Nephron (organoid): Measurements from ENCODE around the gene AFF1.

Experiments
- H3K27ac Mint-ChIP-seq, 3 experiments: 2 replicates each; pipeline ENCODE4 v1.8.0; 2020; ENCODE audit warnings: mixed read lengths in 3 of 3, mild to moderate bottlenecking in 2 of 3, moderate library complexity in 1 of 3
- H3K27me3 Mint-ChIP-seq: 2 replicates; pipeline ENCODE4 v1.8.0; 2021; ENCODE audit warnings: low read depth, mild to moderate bottlenecking, moderate library complexity, mixed read lengths
- H3K36me3 Mint-ChIP-seq: 2 replicates; pipeline ENCODE4 v1.8.0; 2020; ENCODE audit warnings: low read depth, mixed read lengths
- H3K4me1 Mint-ChIP-seq: 2 replicates; pipeline ENCODE4 v1.8.0; 2020; ENCODE audit warnings: mixed read lengths
- H3K4me3 Mint-ChIP-seq, 3 experiments: 2 replicates each; pipeline ENCODE4 v1.8.0; 2020; ENCODE audit warnings: mild to moderate bottlenecking in 3 of 3, mixed read lengths in 3 of 3, moderate library complexity in 2 of 3
- H3K9me3 Mint-ChIP-seq: 2 replicates; pipeline ENCODE4 v1.8.0; 2020; ENCODE audit warnings: mixed read lengths
- TF ChIP-seq, protein P1 (sequence below), 3 experiments: fragments of 200-600 bp; sonication (generic); IDR thresholded peaks; one replicate each; pipeline ENCODE4 v1.5.0; 2021; ENCODE audit warnings: antibody characterized with exemption in 3 of 3; ENCODE audit not compliant: unreplicated experiment in 3 of 3

Gene AFF1

DNA sequence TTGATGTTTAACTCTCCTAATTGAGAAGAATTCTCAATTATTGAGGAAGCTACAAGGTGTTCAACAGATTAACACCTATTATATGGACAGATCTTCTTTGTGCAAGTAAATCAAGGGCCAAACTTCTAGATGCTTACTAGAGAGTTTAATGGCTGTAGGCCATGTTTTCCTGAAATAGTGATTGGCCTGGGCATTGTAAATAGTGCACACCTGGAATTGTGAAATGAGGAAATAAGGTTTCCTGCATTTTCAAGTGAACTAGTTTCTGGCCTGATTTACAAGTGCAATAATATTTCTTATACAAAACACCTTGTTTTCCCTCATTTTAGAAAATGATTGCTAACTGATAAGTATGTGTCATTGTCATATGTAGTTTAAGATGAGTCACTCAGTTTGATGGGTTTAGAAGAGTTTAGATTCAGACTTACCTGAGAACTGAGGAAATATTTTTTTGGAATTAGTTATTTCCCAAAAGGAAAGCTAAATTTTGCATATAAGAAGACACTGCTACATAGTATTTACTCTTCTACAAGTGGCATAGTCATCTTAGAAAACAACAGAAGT lies 21.2 kb downstream of the AFF1 start:
- peaks cover 19% of the 10 kb centered on the region for H3K36me3 Mint-ChIP-seq
- no peak overlapping the region for H3K27ac Mint-ChIP-seq
- H3K4me1 Mint-ChIP-seq = peaks cover 27% of the 10 kb centered on the region
- TF ChIP-seq, protein P1, sequence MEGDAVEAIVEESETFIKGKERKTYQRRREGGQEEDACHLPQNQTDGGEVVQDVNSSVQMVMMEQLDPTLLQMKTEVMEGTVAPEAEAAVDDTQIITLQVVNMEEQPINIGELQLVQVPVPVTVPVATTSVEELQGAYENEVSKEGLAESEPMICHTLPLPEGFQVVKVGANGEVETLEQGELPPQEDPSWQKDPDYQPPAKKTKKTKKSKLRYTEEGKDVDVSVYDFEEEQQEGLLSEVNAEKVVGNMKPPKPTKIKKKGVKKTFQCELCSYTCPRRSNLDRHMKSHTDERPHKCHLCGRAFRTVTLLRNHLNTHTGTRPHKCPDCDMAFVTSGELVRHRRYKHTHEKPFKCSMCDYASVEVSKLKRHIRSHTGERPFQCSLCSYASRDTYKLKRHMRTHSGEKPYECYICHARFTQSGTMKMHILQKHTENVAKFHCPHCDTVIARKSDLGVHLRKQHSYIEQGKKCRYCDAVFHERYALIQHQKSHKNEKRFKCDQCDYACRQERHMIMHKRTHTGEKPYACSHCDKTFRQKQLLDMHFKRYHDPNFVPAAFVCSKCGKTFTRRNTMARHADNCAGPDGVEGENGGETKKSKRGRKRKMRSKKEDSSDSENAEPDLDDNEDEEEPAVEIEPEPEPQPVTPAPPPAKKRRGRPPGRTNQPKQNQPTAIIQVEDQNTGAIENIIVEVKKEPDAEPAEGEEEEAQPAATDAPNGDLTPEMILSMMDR (IDR thresholded peaks at IDR 0.05; ENCODE audit: unreplicated experiment in 3 of 3) = no peak
- no peak overlapping the region for H3K4me3 Mint-ChIP-seq
- H3K27me3 Mint-ChIP-seq = peaks cover 11% of the 10 kb centered on the region
- no peaks in the 10 kb centered on the region for H3K9me3 Mint-ChIP-seq

DNA sequence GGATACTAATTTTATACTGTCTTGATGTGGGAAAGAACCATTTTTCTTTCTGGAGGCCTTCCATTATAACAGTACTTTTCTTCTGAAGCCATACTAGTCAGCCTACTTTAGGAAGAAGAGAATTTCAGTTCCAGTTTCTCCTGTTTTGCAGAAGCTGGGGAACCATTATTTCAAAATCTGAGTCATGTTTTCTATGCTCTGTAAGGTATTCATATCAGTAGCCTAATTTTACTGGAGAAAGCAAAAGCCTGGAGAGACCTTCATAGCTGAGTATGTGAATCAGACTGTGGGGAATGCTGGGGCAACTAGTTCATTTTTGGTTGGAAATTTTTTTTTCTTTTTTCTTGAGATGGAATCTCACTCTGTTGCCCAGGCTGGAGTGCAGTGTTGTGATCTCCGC lies 22.4 kb downstream of the AFF1 start:
- Mint-ChIP-seq H3K9me3 (no peaks in the 10 kb centered on the region), H3K4me3 (no peak overlapping the region), H3K27me3 (peaks cover 11% of the 10 kb centered on the region), H3K4me1 (peaks cover 31% of the 10 kb centered on the region), H3K27ac (no peak overlapping the region), H3K36me3 (peaks cover 19% of the 10 kb centered on the region)
- TF ChIP-seq, protein P1 (IDR thresholded peaks at IDR 0.05; ENCODE audit: unreplicated experiment in 3 of 3) = no peak

DNA sequence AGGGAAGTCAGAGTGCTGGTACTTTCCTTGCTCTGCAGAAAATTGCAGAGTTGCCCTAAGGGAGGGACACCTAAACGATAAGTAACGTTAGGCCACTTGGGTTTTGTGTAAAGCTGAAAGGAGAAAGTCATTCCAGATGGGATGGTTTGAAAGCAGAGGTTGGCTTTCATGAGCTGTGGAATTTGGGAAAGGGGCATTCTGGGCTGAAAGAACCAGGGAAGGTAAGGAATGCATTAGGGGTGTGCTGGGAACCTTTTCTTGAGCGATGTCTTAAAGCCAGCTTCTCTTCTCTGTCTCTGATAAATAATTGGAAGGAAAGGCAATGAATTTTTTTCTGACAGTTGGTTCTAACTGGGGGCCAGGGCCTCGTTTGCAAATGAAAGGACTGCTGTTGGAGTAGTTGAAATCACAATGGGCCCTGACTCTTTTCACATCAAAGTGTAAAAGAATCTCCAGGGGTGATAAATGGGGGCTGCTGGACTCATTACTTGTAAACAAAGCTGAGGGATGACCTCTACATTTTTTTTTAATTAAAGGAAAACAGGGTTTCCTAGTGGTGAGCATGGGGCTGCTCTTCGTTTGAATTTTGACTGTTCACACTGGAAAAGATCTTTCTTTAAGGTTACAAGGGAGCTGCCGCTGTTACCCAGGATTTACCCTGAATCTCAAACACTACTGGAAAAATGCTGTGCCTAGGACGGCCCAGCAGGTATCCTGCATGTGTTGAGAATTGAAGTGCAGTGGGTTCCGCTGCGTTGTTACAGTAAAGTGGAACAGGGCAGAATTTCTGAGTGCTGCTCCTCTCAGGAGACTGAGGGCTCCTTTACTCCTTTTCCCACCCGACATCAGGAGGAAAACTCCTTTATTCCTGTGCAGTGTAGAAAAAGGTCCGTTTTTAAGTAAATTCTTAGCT lies 25.0 kb downstream of the AFF1 start:
- Mint-ChIP-seq H3K4me3 (peak overlapping the region in 1 of 3 experiments; percentile 15), H3K4me1 (peaks cover 31% of the 10 kb centered on the region), H3K9me3 (no peaks in the 10 kb centered on the region), H3K27ac (peak overlapping the region; percentile 5 to 76 (median 54)), H3K27me3 (peaks cover 11% of the 10 kb centered on the region), H3K36me3 (peaks cover 10% of the 10 kb centered on the region)
- TF ChIP-seq, protein P1 (IDR thresholded peaks at IDR 0.05; ENCODE audit: unreplicated experiment in 3 of 3) = no peak

DNA sequence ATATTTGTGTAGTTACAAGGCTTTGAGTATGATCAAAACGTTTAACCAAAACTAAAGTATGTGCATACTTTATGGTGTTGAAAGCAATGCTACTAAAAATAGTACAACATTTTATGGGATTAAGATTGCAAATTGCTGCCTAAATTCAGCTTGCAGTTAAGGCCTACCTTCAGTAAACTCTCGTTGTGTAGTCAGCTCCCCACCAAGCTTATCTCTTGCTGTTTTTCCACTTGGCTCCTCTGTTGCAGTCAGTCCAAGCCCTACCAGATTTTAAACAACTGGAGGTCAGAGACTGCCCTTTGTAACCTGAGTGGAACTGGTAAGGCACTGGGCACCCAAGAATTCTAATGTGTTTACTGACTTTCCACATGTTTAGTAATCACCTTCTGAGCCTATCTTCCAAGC lies 25.7 kb downstream of the AFF1 start:
- Mint-ChIP-seq H3K4me3 (no peak overlapping the region), H3K27ac (peak overlapping the region; percentile 5 to 54 (median 50)), H3K27me3 (peaks cover 6% of the 10 kb centered on the region), H3K36me3 (peaks cover 10% of the 10 kb centered on the region), H3K4me1 (peaks cover 32% of the 10 kb centered on the region), H3K9me3 (no peaks in the 10 kb centered on the region)
- TF ChIP-seq, protein P1 (IDR thresholded peaks at IDR 0.05; ENCODE audit: unreplicated experiment in 3 of 3) = no peak

DNA sequence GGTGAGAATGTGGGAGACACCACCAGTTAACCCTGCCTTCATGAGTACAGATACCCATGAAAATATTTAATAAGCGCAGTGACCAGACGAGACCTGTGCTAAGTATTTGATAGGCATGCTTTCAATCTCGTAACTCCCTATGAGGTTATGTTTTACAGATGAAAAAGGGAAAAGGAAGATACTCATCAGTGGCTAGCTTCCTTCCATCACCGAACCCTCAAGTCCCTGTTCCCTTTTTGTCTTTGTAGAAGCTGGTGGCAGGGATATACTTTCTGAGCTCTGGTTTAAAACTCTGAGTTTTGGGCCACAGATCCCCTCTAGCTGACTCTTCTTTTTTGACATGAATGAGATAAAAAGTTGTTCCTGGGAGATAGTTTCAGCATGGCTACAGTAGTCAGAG lies 26.3 kb downstream of the AFF1 start:
- TF ChIP-seq, protein P1 (IDR thresholded peaks at IDR 0.05; ENCODE audit: unreplicated experiment in 3 of 3) = no peak
- Mint-ChIP-seq H3K4me3 (no peak overlapping the region), H3K9me3 (no peaks in the 10 kb centered on the region), H3K27me3 (peaks cover 6% of the 10 kb centered on the region), H3K36me3 (peaks cover 10% of the 10 kb centered on the region), H3K4me1 (peaks cover 36% of the 10 kb centered on the region), H3K27ac (peak overlapping the region; percentile 5 to 54 (median 53))
